Chondrocyte (in vitro differentiated cells): Measurements from ENCODE around the gene SPAG8. TPM values are rescaled to one million over a fixed set of nuclear protein-coding genes. Genes with fewer than 3 reads are reported as not detected.

Source experiments
- DNase-seq: peaks from one replicate; pipeline ENCODE4 v3.0.0; 2021; ENCODE audit warnings: mixed read lengths, low spot score
- H3K27ac Mint-ChIP-seq: one replicate; pipeline ENCODE4 v1.8.0; 2021; ENCODE audit warnings: mild to moderate bottlenecking, moderate library complexity, mixed read lengths; ENCODE audit not compliant: unreplicated experiment
- H3K27me3 Mint-ChIP-seq: 2 replicates; pipeline ENCODE4 v1.8.0; 2021; ENCODE audit warnings: low read depth, mixed read lengths
- H3K36me3 Mint-ChIP-seq: 2 replicates; pipeline ENCODE4 v1.8.0; 2021; ENCODE audit warnings: low read depth, mixed read lengths
- H3K4me1 Mint-ChIP-seq: 2 replicates; pipeline ENCODE4 v1.8.0; 2021; ENCODE audit warnings: low read depth, mild to moderate bottlenecking, mixed read lengths
- H3K4me3 Mint-ChIP-seq: one replicate; pipeline ENCODE4 v1.8.0; 2021; ENCODE audit warnings: mild to moderate bottlenecking, moderate library complexity, mixed read lengths; ENCODE audit not compliant: unreplicated experiment
- H3K9me3 Mint-ChIP-seq: 2 replicates; pipeline ENCODE4 v1.8.0; 2021; ENCODE audit warnings: low read depth, mixed read lengths
- CTCF ChIP-seq: fragments of 200-600 bp; sonication (generic); IDR thresholded peaks from 2 replicates; pipeline ENCODE4 v1.5.0; 2021; ENCODE audit warnings: antibody characterized with exemption, mild to moderate bottlenecking, moderate library complexity
- total RNA-seq: library from RNA; stranded (reverse); gene quantifications from 3 replicates; pipeline ENCODE4 v1.2.1, GENCODE V29; 2021

The SPAG8 gene
- total RNA-seq, 1 donor from 2014 or later, result 0.30 TPM

- peaks cover 35% of the 10 kb centered on the region for H3K4me1 Mint-ChIP-seq
Measured at GRCh38 chr9:35826071-35826701, 14.1 kb upstream of the SPAG8 start.

GRCh38 chr9:35822926-35823325, 10.9 kb upstream of the SPAG8 start:
- H3K36me3 Mint-ChIP-seq, result no peaks in the 10 kb centered on the region
- TF ChIP-seq CTCF, result no peak
- no peak overlapping the region for H3K4me3 Mint-ChIP-seq
- no peak overlapping the region for H3K27ac Mint-ChIP-seq
- no peak for DNase-seq
- peaks cover 8% of the 10 kb centered on the region for H3K4me1 Mint-ChIP-seq
- no peaks in the 10 kb centered on the region for H3K9me3 Mint-ChIP-seq
- H3K27me3 Mint-ChIP-seq, result no peaks in the 10 kb centered on the region

More at GRCh38 chr9:35826071-35826701, 14.1 kb upstream of the SPAG8 start:
- peak; percentile 90 for TF ChIP-seq CTCF
- Mint-ChIP-seq H3K4me3 (no peak overlapping the region), H3K36me3 (no peaks in the 10 kb centered on the region), H3K27me3 (no peaks in the 10 kb centered on the region), H3K27ac (no peak overlapping the region), H3K9me3 (no peaks in the 10 kb centered on the region)
- no peak for DNase-seq

DNA sequence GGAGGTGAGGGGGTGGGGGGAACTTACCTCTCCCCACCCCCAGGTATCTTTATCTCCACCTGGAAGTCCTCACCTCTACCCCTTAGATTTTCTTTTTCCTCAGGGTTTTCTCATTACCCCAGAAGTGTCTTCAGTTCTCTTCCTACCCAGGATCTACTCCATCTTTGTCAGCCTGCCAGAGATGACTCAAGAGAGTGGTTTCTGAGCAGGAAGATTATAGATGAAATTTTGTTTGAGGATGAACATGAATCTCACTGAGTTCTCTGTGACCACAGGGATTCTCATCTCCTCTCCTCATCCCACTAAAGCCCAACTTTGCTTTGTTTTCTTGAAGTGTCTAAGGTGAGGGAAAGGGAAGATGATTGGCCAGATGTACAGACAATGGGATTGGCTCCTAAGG, 8.0 kb upstream of the SPAG8 start:
- no peaks in the 10 kb centered on the region for H3K9me3 Mint-ChIP-seq
- H3K4me3 Mint-ChIP-seq, result no peak overlapping the region
- no peaks in the 10 kb centered on the region for H3K36me3 Mint-ChIP-seq
- no peak for DNase-seq
- no peak overlapping the region for H3K27ac Mint-ChIP-seq
- H3K4me1 Mint-ChIP-seq, result peaks cover 6% of the 10 kb centered on the region
- TF ChIP-seq CTCF, result no peak
- H3K27me3 Mint-ChIP-seq, result no peaks in the 10 kb centered on the region

DNA sequence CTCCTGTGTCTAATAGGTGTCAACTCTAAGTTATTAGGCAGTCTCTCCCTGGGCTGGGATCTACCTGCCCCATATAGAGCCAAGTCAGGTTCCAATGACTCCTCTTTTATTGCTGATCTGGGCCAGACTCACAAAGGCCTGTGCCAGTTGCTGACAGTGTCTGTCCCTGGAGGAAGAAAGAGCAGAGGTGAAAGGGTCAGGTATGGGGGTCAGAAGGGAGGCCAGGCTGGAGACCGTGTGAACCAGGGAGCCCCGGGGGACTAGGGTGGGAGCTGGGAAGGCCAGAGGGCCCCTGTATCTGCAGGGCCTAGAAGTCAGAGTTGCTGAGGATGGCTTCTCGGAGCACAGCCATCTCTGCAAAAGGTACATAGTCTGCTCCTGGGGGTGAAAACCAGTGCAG, 6.3 kb upstream of the SPAG8 start:
- no peaks in the 10 kb centered on the region for H3K36me3 Mint-ChIP-seq
- H3K4me3 Mint-ChIP-seq, result no peak overlapping the region
- H3K9me3 Mint-ChIP-seq, result no peaks in the 10 kb centered on the region
- DNase-seq, result no peak
- no peak overlapping the region for H3K27ac Mint-ChIP-seq
- TF ChIP-seq CTCF, result no peak
- H3K4me1 Mint-ChIP-seq, result peaks cover 16% of the 10 kb centered on the region
- no peaks in the 10 kb centered on the region for H3K27me3 Mint-ChIP-seq

DNA sequence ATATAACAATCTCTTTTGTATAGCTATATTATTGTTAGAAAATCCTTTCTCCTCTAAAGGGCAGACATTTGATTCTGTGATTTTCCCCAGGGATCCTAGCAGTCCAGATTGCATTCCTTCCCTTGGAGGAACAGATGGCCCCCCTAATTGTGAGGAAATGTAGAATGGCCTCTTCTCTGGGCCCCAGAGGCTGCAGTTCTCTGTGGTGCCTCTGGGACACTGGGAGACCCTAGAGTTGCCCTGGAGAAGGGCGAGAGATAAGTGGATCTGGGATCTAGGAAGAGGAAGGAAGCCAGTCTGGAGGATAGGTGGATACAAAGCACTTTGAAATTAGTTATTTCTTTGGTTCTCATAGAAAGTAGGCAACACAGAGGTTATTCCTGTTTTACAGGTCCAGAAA, 4.6 kb upstream of the SPAG8 start:
- Mint-ChIP-seq H3K4me3 (no peak overlapping the region), H3K36me3 (no peaks in the 10 kb centered on the region), H3K27ac (no peak overlapping the region), H3K4me1 (peaks cover 29% of the 10 kb centered on the region), H3K27me3 (no peaks in the 10 kb centered on the region), H3K9me3 (no peaks in the 10 kb centered on the region)
- DNase-seq, result no peak
- TF ChIP-seq CTCF, result peak; percentile 15
